GM04503 (cell line): ENCODE data around the gene ZFYVE28.
"Not testable (repeated sequence)": the region's sequence is repeated elsewhere in the genome, so short reads cannot be mapped to it uniquely, and the experiment has no call there.

Source experiments
- DNase-seq: peaks from one replicate; pipeline ENCODE4 v3.0.0-alpha.2; 2012; ENCODE audit warnings: low read depth

Gene ZFYVE28

DNA sequence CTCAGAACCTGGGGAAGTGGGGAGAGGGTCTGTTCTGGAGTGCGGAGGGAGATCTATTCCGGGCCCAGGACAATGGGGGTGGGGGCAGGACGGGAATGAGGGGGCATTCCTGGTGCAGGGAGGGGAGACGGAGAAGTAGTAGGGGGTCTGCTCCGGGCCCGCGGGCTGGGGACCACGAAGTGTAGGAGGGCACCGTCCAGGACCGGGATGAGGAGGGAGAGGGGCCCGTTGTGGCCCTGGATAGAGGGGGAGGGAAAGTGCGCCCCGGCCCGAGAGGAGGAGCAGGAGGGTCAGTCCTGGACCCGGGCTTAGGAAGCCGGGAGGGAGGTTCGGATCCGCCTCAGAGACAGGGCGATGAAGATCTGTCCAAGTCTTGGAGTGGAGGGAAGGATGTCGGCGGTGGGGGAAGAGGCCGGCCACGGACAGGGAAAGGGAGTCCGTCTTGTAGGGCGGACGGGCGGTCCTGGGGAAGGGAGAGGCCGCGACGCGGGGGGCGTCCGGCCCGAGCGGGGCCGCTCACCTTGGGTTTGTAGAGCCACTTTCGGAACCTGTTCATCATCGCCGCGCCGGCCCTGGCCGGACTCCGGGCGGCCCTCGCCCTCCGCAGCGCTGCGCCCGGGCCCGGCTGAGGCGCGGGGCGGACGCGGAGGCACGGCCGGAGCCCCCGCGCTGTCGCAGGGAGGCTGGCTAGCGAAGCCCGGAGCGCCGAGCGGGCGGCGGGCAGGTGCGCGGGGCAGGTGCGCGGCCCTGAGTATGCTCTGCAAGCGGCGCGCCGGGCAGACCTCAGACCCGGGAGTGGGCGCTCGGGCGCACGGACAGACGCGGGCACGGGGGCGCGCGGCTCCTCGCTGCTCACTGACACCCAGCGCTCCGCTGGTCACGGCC is at the start of gene ZFYVE28:
Gene ZFYVE28, minus strand, starts transcription at position 881 of the 885 bp plus-strand sequence. Its CDS starts 322 bp downstream, at position 559.
- no peak for DNase-seq

DNA sequence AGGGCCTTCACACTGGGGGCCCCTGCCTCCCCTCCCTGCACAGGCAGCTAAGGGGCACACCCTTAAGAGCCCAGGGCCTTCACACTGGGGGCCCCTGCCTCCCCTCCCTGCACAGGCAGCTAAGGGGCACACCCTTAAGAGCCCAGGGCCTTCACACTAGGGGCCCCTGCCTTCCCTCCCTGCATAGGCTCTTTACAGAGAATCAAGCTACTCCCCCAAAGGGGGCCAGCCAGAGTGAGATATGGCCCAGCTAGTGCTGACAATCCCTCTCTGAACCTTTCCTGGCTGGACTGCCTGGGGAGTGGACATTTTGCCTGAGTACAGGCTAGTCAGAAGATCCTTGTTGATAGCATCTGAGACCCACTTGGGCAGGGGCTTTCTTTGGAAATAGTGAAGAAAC is 47.1 kb upstream of the ZFYVE28 start:
- DNase-seq: not testable (repeated sequence)

DNA sequence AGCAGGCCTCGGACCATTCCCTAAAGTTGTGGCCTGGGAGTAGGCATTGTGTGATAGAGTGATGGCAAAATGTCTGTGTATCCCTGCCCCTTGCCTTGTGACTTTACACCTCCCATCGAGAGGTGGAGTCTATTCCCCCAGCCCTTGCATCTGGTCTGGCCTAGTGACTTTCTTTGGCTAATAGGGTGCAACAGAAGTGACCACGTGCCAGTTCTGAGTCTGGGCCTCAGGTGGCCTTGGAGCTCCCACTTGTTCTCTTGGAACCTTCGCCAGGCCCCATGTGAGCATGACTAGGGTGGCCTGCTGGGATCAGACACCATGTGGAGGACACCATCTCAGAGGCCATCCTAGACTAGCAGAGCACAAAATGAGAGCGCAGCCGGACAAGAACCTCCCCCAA is 46.6 kb upstream of the ZFYVE28 start:
- DNase-seq: no peak

DNA sequence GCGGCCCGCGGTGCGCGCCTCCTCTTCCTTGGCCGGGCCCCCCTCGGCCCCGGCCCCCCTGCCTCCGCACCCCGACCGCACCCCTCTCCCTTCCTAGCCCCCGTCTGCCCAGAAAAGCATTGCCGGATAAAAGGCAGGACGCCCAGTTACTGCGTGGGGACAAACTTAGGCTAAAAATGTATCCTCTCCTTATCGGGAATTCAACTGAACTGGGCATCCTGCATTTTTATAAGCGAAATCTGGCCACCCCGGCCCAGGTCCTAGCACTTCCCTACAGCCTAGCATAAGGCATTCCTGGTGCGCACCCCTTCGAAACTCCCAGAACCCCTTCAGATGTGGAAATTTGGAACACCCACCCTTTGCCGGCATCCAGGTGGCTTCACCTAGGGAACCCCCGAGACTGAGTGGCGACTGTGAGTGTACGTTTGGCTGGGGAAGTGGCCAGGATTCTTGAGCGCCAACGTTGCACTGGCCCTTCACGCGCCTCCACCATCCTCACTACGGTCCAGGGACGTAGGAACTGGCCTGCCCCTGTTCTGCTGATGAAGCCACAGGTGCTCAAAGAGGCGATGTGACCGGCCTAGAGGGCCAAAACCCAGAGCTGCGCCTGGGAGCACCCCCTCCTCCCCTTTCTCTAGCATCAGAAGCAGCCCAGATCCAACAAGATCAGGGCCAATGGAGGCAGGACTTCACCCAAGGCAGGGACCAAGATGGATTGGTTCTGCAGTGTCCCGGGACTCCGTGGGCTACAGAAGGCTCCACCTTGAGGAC is 44.7 kb upstream of the ZFYVE28 start:
- DNase-seq: no peak

DNA sequence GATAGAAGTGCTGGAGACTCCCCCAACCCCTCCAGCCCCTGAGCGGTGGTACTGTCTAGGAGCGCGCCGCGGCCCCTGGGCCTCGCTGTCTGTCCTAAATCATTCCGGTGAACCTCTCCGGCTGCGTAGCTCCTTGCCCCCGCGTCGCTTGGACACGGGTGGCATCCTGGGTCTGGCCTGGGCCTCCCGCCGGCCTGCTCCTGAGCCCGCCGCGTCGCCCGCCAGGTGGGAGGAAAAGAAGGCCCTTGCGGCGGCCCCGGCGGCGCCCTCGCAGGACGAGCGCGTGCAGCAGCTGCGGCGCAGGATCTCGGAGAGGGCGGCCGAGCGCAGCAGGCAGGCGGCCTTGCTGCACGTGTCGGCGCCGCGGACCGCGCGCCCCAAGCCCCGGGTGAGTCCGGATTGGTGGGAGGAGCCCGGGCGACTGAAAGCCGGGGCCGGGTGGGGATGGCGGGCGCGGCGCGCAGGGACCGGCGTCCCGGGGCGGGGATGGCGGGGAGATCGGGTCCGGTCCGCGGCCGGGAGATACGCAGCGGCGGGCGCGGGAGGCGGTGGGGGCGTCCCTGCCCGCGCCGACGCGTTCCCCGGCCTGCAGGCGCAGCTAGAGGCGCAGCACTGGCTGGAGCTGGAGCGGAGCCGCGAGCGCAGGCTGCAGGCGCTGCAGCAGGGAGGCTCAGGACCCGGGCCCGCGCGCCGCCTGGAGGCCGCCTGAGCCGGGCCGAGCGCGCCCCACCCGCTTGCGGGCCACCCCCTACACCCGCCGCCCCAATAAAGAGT is 44.0 kb upstream of the ZFYVE28 start:
- DNase-seq: no peak

DNA sequence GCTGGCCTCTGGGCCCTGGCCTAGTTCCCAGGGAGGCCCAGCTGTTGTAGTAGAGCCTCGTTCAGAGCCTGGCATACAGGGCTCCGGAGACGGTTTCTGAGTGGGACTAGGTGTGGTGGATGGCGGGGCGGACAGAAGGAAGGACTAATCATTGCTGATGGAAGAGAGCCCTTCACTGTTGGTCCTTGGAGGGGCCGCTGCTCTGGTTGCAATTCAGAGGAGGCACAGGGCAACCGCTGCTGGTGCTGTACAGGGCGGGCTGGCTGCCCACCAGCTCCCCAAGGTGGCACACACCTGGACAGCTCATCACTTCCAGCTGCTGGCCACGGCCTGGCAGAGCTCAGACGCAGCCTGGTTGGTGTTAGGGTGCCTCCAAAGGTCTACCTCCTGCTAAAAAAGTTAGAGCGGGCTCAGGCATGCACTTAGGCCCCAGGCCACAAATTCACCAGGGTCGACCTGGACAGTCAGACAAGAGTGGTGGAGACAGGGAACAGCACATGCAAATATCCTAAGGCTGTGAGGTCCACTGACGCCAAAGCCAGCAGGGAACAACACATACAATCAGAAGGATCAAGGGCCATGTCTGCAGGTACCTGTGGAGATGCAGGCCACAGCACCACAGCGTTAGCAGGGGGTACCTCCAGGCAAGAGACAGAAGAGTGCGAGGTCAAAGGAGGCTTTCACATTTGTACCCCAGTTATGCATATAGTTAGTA is 43.0 kb upstream of the ZFYVE28 start:
- DNase-seq: no peak

DNA sequence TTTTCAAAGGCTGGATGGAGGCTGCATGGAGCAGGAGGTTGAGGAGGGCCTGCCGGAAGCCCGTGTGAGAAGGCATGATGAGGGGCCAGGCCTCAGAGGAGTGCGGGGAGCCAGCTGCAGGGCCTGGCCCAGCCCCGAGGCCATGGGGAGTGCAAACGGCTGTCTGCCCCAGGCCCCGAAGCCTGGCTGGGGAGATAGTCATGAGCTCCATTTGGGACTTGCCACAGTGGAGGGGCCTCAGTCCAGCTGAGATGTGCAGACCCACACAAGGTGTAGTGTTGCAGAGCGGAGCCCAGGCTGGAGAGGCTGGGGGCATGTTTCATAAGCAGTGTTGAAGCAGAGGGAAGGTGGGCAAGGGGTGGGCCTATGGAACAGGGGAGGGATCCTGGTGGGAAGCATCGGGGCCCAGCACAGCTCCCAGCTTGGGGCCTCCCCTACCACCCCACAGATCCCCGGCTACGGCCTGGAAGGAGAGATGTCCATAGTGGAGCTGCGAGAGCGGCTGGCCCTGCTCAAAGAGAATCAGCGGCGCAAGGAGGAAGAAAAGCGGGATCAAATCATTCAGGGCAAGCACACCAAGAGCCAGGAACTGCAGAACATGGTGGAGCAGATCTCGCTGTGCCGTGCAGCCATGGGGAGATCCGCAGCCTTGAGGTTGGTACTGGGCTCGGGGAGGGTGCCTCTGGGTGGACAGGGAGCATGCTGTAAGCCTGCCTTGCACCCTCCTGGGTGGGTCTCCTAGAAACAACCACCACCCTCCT is 41.3 kb upstream of the ZFYVE28 start:
- no peak for DNase-seq

DNA sequence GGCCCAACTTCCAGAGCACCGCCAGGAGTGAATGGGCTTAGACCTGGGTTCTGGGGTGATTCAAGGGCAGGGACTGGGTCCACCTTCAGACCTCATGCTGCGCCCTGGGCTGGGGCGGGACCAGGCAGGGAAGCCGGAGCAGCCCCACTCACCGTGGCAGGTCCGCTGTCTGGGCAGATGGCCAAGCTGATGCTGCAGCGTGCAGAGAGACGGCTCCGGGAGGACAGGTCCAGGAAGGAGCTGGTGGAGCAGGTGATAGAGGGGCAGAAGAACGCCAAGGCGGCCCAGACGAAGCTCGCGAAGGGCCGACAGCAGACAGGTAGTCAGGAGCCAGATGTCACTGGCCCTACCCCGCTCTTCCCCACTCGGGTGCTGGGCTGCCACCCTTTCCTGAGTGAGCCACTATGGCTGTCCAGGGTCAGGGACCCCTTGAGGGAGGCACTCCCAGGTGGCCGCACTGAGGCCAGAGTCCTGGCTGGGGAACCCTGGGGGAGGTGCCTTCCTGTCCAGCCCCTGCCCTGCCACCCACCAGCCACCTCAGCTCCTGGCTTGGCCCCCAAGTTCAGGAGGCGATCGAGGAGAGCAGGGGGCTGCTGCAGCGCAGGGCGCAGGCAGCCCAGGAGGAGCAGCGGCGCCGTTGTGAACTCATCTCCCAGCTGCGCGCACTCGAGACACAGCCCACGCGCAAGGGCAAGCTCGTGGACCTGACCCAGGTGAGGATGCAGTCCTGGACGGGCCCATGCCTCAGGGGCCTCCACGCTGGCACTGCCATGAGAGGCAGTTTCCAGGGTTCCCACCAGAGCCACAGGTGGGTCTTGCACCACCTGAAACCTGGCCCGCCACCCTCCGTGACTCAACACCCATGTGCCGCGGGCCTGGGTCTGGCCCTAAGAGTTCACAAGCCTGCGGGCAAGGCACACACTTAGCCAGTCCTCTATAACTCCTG is 40.4 kb upstream of the ZFYVE28 start:
- no peak for DNase-seq

DNA sequence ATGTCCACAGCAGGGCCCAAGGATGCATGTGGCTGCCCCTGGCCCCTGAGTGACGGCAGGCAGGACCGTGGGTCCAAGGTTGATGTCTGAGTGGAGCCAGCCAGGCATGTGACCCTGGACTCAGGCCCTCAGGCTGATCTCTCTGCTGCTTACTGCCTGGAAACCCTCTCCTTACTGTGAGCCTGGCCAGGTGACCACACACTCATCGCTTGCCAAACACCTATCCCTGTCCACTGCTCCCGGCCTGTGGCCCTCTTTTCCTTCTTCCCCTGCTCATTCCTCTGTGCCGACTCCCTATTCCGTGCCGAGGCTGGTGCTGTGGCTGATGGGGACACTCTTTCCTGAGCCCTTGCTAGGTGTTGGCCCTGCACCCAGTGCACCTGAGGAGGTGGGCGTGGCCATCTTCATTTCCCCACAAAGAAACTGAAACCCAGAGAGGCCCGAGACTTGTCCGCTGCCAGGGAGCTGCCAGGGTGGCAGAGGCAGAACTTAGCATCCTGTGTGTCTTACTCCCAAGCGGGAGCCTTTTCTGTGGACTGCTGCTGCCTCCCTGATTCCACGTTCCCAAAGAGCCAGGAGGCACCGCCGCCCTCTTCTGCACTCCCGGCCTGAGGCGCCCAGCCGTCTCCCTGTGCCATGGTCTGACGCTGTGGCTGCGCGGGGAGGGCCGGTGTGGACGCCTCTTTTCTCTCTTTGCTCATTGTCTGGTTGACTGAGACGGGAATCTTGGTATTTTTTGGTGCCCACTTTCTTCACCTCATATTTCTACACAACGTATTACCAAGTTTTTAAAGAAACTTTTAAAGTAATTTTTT is 39.2 kb upstream of the ZFYVE28 start:
- DNase-seq: no peak

DNA sequence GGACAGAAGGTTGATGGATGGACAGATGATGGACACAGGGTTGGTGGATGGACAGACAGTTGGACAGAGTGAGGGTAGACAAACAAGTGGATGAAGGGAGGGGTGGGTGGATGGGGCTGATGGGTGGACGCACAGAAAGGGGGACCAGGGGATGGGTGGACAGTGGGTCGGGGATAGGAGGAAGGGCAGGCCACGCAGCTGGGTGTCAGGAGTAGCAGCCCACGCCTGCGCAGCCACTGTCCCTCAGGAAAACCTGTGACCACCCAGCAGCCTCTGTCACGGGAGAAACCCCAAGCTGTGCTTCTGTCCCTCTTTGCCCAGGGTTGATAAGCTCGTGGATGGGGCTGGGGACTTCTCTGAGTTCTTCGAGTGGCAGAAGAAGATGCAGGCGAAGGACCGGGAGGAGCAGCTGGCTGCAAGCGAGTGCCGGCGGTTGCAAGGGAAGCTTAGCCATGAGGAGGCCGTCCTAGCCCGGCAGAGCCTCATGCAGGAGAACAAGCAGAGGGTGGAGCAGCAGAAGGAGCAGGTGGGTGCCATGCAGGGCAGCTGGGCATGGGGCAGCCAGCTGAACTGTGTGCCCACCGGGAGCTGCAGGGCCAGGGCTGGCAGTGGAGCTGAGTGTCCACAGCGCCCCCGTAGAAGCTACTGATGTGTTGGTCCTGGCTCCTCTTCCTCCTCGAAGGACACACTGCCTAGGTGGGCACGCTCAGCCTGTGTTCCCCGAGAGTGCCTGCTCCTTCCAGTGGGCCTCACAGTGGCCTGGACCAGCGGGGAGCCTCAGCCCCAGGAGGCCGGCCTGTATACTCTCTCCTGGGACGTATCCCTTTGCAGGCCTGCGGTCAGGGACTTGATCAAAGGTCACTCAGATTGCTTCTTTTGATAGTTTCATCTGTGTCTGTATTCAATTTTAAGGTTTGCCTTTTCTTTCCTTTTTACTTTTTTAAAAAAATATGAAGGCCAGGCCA is 33.7 kb upstream of the ZFYVE28 start:
- DNase-seq: no peak

DNA sequence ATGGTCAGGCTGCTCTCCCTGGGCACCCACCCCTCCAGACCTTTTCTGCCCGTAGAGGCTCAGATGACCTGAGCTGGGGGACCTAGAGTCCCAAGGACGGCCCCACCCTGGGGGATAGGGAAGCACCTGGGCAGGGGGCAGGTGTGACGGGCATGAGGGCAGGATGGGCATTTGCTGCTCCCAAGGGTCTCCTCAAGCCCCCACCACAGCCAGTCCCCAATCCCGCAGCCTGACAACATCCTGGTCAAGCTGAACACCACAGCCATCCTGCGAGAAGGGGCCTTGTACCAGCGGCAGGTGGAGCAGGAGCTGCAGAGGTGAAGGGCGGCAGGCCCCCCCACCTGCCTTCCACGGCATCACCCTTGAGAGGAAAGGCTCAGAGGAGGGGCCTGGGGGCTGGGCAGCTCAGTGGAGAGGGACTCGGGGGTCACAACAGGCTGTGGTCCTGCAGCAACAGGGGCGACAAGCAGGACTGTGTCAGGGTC is 32.6 kb upstream of the ZFYVE28 start:
- no peak for DNase-seq

DNA sequence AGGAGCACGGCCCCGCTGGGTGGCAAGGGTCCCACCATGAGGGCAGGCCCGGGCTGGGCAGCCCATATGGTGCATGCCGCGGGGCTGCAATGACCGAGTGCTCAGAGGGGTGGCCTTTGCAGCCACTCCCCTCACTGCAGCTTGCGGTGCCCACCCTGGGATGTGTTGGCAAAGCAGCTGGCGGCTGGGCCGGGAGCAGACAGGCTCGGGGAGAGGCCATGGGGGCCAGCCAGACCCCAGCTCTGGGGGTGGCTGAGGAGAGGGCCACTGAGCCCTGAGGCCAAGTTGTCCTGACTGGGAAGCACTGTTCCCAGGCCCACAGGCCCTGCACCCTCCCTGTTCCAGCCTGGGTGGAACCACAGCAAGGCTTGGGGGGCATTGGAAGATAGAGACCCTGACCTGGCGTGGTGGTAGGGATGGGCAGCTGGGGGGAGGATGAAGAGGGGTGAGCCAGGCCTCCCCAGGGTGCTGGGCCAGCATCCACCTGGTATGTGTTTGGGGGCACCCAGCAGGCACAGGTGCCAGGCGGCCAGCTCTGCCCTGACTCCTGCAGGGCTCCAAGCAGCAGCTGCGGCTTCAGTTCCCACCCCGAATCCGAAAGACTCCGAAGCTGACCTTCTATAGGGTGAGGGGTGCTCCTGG is 32.1 kb upstream of the ZFYVE28 start:
- DNase-seq: no peak

DNA sequence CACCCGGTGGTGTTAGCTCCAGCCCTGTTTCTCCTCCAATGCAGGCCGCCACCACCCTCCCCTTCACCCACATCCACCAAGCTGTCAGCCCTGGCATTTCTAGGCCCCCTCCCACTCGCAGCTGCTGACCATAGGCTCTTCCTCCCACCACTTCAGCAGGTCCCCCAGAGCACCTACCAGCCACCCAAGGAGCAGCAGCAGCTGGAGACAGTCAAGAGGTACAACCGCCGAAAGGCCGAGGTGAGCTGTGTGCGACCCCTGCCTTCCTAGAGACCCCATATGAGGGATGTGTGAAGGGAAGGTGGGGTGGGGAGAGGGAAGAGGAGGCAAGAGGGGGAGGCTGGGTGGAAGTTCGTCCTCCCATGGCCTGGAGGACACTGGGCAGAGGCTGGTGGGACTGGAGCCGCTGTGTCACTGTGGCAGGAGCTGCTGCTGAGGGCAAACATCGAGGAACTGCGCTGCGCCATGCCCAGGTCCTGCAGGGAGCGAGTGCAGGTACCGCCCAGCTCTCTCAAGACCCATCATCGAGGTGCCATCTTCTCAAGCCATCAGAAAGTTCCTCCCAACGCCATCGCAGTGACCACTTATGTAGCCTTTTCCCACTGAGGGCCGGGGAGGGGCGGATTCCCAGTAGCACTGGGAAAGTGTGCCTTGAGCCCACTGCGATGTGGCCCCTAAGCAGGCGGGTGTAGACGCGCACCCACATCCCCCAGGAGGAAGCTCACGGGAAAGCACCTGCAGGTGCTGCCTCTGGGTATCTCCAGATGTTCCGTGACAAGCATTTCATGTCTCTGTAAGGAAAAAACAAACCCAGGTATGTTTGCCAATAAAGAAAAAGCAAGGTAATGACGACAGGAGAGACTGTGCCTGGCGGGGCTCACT is 31.3 kb upstream of the ZFYVE28 start:
- no peak for DNase-seq

DNA sequence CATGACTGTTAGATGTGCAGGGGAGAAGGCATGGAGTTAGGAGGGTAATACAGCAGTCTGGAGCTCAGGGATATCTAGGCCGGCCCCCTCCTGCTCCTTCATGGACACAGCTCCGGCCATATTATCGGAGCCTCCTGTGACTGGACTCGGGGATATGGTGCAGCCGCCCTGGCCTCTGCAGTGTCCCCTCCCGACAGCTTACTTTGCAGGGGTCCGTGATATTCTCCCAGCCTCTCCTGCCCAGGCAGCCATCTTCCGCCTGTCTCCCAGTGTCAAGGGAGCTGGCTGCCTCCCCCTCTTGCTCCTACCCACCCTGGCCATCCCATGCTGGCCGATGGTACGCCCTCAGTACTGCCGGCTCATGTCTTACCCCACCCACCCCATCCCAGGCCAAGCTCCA is 30.6 kb upstream of the ZFYVE28 start:
- no peak for DNase-seq

DNA sequence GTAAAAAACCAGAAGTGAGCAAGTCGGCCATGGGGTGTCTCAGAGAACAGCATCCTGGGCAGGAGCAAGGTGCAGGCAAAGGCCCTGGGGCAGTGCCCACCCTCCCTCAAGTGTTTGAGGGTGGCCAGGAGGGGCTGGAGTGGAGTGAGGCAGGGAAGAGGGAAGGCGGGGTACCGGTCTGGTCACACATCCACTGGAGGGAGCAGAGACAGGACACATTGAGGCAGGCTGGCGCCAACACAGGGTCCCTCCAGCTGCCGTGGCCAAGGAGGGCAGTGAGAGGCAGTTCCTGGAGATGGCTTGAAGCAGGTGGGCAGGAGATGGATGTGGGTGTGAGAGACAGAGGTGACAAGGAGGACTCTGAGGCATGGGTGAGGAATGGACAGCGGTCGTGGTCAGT is 30.1 kb upstream of the ZFYVE28 start:
- DNase-seq: no peak
